ENCODE measurements around the gene KHSRP. TPM values are rescaled to one million over a fixed set of nuclear protein-coding genes. Genes with fewer than 3 reads are reported as not detected.

The KHSRP gene
- total RNA-seq, 2 donors from 2014 or later = 54.0 to 83.4 TPM

DNA sequence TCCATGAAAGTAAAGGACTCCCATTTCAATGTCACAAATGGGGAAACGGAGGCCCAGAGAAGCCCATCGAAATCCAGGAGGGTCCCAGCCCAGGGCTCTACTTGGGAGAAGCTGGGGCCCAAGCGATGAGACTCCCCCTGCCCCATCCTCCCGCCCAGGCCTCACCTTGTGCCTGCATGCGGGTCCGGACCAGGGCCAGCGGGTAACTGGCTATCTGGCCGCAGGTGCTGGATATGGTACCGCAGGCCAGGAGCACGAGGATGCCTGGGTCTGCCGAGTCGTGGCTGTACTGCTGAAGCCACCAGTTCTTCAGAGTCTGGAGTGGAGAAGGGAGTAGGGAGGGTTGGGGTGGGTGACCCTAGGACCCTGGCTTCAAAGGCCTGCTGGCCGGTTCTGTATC, 19.4 kb upstream of the KHSRP start:
- WGBS, 2 donors = 95 to 100% methylated on average over 1 to 13 of the region's 13 CpGs
- no peaks in the 10 kb centered on the region for H3K27me3 ChIP-seq
- no peaks in the 10 kb centered on the region for H3K4me1 ChIP-seq
- no peaks in the 10 kb centered on the region for H3K36me3 ChIP-seq (replicated peaks in 1 of 2; ENCODE audit: insufficient read depth in 1 of 2, low read depth in 2 of 2)
- no peak for ATAC-seq
- H3K27ac ChIP-seq = no peak overlapping the region
- no peaks in the 10 kb centered on the region for H3K9me3 ChIP-seq
- no peak overlapping the region for H3K4me3 ChIP-seq
- no peak for DNase-seq
- no peak for TF ChIP-seq POLR2A (IDR thresholded peaks at IDR 0.05)
- TF ChIP-seq, protein P1, sequence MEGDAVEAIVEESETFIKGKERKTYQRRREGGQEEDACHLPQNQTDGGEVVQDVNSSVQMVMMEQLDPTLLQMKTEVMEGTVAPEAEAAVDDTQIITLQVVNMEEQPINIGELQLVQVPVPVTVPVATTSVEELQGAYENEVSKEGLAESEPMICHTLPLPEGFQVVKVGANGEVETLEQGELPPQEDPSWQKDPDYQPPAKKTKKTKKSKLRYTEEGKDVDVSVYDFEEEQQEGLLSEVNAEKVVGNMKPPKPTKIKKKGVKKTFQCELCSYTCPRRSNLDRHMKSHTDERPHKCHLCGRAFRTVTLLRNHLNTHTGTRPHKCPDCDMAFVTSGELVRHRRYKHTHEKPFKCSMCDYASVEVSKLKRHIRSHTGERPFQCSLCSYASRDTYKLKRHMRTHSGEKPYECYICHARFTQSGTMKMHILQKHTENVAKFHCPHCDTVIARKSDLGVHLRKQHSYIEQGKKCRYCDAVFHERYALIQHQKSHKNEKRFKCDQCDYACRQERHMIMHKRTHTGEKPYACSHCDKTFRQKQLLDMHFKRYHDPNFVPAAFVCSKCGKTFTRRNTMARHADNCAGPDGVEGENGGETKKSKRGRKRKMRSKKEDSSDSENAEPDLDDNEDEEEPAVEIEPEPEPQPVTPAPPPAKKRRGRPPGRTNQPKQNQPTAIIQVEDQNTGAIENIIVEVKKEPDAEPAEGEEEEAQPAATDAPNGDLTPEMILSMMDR (IDR thresholded peaks at IDR 0.05) = no peak
- intact Hi-C loops (cut with DNase I) = no loop called here

- no peaks in the 10 kb centered on the region for H3K36me3 ChIP-seq (replicated peaks in 1 of 2; ENCODE audit: insufficient read depth in 1 of 2, low read depth in 2 of 2)
- no peak for DNase-seq
- no peaks in the 10 kb centered on the region for H3K9me3 ChIP-seq
- WGBS, 2 donors = 83 to 92% methylated on average over 6 to 13 of the region's 13 CpGs
- no peak for ATAC-seq
- H3K4me3 ChIP-seq = no peak overlapping the region
- H3K4me1 ChIP-seq = no peaks in the 10 kb centered on the region
- no peak overlapping the region for H3K27ac ChIP-seq
- TF ChIP-seq, protein P1 (IDR thresholded peaks at IDR 0.05) = no peak
- TF ChIP-seq POLR2A (IDR thresholded peaks at IDR 0.05) = no peak
- no peaks in the 10 kb centered on the region for H3K27me3 ChIP-seq
- intact Hi-C loops (cut with DNase I) = no loop called here
Measured at GRCh38 chr19:6442087-6442688, 17.6 kb upstream of the KHSRP start.

DNA sequence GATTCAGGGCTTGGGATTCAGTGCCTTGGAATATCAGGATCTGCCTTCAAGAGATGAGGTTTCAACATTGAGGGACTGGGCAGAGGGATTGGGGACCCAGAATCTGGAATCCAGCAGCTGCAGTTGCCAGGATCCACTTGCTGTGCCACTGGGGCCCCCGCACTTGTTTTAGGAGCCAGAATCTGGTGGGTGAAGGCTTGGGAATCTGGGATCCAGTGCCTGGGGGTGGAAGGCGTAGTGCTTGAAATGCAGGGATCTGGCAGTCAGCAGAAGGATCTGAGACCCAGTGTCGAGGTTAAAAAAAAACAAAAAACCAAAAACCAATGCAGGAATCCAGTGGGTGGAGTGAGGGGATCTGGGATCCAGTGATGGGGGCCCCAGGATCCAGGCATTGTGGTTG, 16.3 kb upstream of the KHSRP start:
- intact Hi-C loops (cut with DNase I) = no loop called here
- TF ChIP-seq POLR2A (IDR thresholded peaks at IDR 0.05) = no peak
- TF ChIP-seq, protein P1 (IDR thresholded peaks at IDR 0.05) = no peak
- Histone ChIP-seq H3K4me1 (no peaks in the 10 kb centered on the region), H3K9me3 (no peaks in the 10 kb centered on the region), H3K27ac (no peak overlapping the region), H3K27me3 (no peaks in the 10 kb centered on the region), H3K4me3 (no peak overlapping the region), H3K36me3 (replicated peaks in 1 of 2; ENCODE audit: insufficient read depth in 1 of 2, low read depth in 2 of 2) (no peaks in the 10 kb centered on the region)
- 86 to 91% methylated on average over 3 of the region's 3 CpGs for WGBS, 2 donors
- ATAC-seq (no peak), DNase-seq (no peak)

DNA sequence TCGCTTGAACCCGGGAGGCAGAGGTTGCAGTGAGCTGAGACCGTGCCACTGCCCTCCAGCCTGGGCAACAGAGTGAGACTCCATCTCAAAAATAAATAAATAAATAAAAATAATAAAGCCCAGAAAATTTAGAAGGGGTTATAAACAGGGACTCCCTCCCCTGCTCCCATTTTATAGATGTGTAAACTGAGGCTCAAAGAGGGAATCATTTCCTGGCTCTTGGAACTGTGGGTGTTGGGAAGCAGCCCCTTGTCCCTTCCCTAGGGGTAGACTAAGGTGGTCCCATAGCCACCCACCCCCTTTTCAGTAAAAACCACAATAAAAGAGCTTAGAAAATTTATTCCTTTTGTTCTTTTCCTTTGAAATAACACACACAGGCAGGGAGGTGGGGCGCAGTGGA, 15.1 kb upstream of the KHSRP start:
- Histone ChIP-seq H3K4me3 (no peak overlapping the region), H3K27me3 (no peaks in the 10 kb centered on the region), H3K4me1 (no peaks in the 10 kb centered on the region), H3K36me3 (replicated peaks in 1 of 2; ENCODE audit: insufficient read depth in 1 of 2, low read depth in 2 of 2) (no peaks in the 10 kb centered on the region), H3K27ac (no peak overlapping the region), H3K9me3 (no peaks in the 10 kb centered on the region)
- ATAC-seq (no peak), DNase-seq (no peak)
- 90 to 94% methylated on average over 4 of the region's 4 CpGs for WGBS, 2 donors
- TF ChIP-seq POLR2A (IDR thresholded peaks at IDR 0.05) = no peak
- TF ChIP-seq, protein P1 (IDR thresholded peaks at IDR 0.05) = no peak
- intact Hi-C loops (cut with DNase I) = no loop called here

DNA sequence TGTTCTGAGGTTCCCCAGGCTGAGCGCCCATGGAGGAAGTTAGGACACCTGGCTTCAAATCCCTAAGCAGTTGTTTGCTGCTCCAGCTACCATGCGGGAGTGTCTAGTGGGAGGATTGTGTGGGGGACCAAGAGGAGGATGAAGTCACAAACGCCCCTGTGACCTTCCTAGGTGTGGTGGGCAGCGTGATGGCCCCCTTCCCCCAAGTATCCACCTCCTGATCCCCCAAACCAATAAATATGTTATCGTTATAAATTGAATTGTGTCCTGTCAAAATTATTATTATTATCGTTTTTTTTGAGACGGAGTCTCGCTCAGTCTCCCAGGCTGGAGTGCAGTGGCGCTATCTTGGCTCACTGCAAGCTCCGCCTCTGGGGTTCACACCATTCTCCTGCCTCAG, 9.1 kb upstream of the KHSRP start, which contains the start of gene SLC25A41:
SLC25A41 (minus strand) TSS at position 101 of the 400 bp plus-strand sequence; CDS start at position 31, 70 bp downstream.
- Histone ChIP-seq H3K36me3 (replicated peaks in 1 of 2; ENCODE audit: insufficient read depth in 1 of 2, low read depth in 2 of 2) (no peaks in the 10 kb centered on the region), H3K4me1 (no peaks in the 10 kb centered on the region), H3K4me3 (no peak within 1 kb of the TSS), H3K9me3 (no peaks in the 10 kb centered on the region), H3K27ac (no peak within 1 kb of the TSS), H3K27me3 (no peaks in the 10 kb centered on the region)
- no peak for ATAC-seq
- intact Hi-C loops (cut with DNase I) = no loop called here
- TF ChIP-seq, protein P1 (IDR thresholded peaks at IDR 0.05) = no peak
- no peak for TF ChIP-seq POLR2A (IDR thresholded peaks at IDR 0.05)
- no peak for DNase-seq
- WGBS, 2 donors = 88 to 91% methylated on average over 9 to 10 of the region's 10 CpGs
